GM18870 (cell line): Measurements from ENCODE around the gene AHI1.
A peak's percentile ranks its signal among the peaks of the same experiment; 100 is the strongest.

Experiments used
- ATAC-seq: cut with Tn5 transposase; IDR thresholded peaks from one replicate; pipeline ENCODE4 v1.9.1; 2021; ENCODE audit warnings: moderate library complexity; ENCODE audit not compliant: unreplicated experiment

AHI1 gene

DNA sequence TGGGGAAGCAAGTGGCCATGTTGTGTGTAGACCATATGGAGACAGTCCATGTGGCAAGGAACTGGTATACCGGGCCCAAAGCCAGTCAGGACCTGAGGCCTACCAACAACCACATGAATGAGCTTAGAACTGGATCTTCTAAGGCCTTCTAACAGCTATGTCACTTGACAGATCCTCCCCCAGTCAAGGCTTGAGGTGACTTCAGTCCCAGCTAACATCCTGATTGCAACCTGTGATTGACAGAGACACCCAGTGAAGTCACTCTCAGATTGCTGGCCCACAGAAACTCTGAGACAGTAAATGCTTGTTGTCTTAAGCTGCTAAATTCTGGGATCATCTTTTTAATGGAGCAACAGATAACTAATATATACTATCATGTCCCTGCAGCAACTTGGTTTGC is 32.9 kb downstream of the AHI1 start:
- ATAC-seq = peak; percentile 71

DNA sequence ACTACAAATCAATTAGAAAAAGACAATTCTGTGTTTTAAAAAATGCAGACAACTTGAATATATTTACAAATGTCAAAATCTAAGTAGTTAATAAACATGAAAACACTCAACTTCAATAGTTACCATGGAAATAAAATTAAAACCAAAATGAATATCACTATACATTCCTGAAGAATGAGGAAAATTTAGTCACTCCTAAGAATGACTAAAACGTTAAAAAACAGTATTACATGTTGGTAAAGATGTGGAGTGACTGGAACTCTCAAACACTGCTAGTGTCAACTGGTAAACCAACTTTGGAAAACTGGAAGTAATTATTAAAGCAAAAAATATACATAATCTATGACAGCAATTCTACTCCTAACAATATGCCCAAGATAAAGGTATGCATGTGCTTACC is 36.3 kb downstream of the AHI1 start:
- ATAC-seq = no peak

GRCh38 chr6:135458051-135458450 is 39.5 kb downstream of the AHI1 start:
- ATAC-seq = no peak

DNA sequence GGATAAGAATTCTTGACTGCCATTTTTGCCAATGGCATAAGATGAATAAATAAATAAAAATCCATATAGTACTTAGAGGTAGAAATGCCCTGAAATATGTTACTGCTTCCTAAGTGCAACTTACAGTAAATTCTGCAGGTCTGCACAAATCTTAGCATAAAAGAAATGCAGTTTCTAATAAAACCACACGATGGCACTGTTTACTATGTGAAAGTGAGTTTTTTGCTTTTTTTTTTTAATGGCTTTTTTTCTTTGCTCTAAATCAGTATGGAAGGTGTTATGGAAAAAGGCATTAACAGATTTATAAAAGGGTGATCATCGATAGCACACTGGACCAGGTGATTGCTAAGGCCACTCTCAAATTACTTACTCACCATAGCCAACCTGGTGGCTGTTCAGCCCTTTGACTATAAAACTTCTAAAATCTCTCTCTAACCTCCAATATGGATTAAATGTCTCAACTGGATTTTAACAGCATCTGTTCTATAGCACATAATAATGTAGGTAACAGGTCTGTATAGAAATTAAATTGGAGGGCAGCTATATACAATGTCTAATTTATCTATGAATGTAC is 45.8 kb downstream of the AHI1 start:
- ATAC-seq = no peak

DNA sequence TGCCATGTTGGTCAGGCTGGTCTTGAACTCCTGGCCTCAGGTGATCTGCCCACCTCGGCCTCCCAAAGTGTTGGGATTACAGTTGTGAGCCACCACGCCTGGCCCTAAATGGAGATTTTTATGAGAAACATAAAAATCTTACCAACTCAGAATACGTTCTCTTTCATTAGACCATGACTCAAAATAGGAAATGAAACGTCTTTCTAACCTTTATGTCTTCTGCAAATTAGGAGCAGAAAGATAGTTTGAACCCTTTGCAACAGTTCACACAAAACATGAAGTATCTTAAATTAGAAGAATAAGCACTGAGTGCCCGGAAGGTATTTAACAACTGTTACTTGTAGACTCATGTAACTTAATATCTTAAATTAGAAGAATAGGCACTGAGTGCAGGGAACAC is 48.3 kb downstream of the AHI1 start:
- no peak for ATAC-seq

DNA sequence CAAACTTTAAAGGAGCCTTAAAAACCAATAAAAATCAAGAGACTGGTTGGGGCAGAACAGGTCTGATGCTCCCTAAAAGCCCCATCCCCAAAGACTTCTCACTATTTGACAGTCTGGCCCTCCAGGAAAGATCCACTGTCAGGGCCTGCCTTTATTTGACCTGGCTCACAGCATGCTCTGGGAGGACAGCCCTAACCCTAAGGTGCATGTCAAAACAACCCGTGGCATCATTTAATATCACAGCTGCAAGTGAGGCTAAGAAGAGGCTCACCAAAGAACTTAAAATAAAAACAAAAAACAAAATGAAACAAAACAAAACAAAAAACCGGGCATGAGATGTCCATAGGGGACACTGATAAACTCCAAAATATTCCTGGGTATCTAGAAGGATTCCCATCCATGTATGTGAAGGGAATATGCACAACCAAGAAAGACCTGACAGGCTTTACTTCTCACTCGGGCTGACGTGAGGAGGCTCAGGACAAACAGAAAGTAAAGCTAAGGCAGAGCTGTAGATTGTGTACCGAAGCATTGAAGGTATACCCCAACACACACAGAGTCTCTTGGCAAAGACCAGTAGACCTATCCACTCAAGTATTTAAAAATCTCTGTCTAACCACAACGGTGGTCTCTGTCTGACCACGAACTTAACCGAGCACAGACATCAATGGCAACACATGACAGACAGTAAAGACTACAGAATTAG is 57.3 kb downstream of the AHI1 start:
- peak; percentile 59 for ATAC-seq

GRCh38 chr6:135439549-135439948 is 58.0 kb downstream of the AHI1 start:
- ATAC-seq = no peak

DNA sequence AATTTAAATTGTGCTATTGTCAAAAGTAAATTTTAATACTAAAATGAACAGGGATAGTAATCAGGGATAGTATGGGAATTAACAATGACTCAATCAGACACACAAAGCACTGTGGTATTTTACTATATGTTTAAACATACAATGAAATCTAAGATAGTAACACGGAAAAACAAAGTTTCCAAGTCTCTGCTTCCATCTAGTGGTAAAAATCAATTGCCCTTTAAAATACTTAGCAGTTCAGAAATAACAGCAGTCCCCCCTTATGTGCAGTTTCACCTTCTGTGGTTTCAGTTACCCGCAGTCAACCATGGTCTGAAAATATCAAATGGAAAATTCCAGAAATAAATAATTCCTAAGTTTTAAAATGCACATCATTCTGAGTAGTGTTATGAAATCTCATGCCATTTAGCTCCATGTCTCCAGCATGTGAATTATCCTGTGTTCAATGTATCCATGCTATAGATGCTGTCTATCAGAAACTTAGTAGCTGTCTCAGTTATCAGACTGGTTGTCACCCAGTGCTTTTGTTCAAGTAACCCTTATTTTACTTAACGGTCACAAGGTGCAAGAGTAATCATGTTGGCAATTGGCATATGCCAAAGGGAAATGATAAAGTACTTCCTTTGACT is 58.5 kb downstream of the AHI1 start:
- ATAC-seq = peak; percentile 50

DNA sequence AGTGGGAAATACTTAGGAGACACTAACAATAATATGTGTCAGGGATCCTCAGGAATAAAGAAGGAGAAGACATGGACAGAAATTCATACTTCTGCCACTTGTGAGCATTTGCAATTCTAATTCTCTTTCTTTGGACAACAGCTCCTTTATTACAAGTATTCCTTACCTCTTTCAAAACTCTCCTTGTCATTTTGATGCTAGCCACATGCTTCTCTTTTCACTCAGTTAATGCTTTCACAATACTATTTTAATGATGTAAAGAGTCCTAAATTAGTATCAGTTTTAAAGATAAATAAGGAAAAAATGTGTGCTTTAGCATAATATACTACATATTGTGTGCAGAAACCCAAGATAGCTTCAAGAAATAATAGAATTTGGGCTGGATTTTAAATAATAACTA is 62.5 kb downstream of the AHI1 start:
- no peak for ATAC-seq

- ATAC-seq = peak; percentile 48
These were observed 63.4 kb downstream of the AHI1 start for GRCh38 chr6:135434095-135434494.

DNA sequence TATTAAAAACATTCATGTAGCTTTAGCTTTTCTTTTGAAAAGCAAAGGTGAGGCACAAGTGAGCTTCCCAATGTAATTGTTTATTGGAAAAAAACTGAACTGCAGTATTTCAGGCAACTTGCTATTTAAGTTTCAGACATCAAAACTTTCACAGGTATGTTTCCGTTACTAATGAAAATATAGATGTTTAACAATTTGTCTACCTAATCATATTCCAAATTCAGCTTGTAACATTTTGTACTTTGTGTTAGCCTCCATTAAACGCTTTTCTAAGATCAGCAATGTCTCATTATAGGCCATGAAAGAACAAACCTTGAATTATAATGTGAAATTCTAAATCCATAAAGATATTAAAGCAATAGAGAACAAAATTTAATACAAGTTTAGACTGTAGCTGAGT is 69.5 kb downstream of the AHI1 start:
- ATAC-seq = no peak

GRCh38 chr6:135426833-135427232 is 70.7 kb downstream of the AHI1 start:
- ATAC-seq = no peak

DNA sequence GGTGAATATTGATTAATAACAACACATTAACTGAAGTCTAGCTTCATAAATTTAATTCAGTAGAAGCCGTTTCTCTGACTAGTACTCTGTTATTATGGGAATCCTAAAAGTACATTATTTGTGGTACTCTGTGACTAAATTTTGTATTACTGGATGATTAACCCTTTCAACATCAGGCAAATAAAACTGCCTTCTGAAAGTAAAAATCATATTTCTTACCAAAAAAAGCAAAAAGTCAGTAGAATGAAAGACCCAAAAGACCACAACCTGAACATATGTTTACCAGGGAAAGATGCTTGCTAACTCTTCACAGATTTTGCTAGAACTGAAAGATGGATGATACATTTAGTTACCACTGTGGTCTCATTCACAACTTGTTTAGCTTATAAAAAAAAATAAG is 73.2 kb downstream of the AHI1 start:
- no peak for ATAC-seq

DNA sequence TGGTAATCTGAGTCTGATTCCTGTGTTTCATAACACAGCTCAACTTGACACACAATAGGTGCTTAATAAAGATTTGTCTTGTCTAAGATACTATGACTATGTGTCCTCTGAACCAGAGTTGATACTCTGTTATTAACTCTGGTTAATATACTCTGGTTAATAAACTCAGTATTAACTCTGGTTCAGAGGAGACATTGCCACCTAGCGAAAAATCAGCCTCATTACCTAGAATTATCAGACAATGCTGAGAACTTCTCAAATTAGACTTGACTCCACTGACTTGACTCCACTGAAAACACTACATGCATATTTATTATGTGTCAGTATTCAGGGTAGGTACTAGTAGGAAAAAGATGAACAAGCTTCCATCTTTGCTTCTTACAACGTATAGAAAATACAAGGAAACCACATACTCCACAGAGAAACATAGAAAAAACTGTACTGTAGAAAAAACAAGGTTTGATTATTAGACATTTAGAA is 73.9 kb downstream of the AHI1 start:
- ATAC-seq = peak; percentile 86

DNA sequence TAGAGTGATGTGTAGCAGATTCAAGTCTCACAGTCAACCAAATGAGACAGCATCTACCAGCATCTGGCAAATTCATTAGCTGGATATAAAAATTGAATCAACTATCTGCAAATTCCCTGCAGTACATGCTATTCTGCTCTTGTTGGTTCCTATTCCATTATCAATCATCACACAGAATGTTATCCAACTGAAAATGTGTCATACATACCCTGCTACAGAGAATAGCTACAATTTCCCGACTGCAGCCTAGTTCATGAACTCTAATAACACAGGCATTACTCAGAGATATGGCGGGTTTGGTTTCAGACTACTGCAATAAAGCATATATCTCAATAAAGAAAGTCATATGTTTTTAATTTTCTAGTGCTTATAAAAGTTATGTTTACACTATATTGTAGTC is 78.4 kb downstream of the AHI1 start:
- ATAC-seq = no peak

GRCh38 chr6:135418040-135418760 is 79.3 kb downstream of the AHI1 start:
- no peak for ATAC-seq

- no peak for ATAC-seq
These were observed 84.8 kb downstream of the AHI1 start for GRCh38 chr6:135412761-135413160.

DNA sequence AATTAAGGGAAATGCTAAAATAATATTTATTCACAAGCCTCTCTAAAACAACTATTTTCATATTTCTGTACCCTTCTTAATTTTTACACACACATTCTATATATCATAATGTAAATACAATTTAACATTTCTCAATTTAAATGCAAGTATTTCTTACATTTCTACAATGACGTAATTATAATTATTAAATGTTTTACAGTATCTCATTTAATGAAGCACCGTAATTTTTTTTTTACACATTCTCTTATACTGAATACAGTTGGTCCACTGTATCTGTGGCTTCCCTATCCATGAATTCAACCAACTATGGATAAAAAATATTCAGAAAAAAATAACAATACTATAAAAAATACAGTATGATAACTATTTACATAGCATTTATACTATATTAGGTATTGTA is 85.7 kb downstream of the AHI1 start:
- no peak for ATAC-seq

DNA sequence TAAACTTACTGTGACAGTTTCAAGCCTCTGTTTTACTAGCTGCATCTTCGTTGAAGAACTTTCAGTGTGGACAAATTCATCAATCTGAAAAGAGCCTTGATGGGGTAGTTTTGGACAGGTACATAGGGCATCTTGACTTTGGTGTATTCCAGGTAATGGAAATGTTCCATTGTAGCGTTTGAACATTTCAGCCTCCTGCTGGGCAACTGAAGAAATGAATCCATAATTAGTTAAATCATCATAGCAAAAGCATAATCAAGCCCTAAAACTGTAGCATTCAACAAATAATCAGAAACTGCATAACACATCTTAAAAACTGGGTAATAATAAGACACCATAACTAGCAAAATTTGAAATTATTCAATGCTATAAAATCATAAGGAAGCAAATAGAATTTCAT is 86.2 kb downstream of the AHI1 start:
- ATAC-seq = no peak

- ATAC-seq = no peak
These were observed 86.7 kb downstream of the AHI1 start for GRCh38 chr6:135410856-135411255.

DNA sequence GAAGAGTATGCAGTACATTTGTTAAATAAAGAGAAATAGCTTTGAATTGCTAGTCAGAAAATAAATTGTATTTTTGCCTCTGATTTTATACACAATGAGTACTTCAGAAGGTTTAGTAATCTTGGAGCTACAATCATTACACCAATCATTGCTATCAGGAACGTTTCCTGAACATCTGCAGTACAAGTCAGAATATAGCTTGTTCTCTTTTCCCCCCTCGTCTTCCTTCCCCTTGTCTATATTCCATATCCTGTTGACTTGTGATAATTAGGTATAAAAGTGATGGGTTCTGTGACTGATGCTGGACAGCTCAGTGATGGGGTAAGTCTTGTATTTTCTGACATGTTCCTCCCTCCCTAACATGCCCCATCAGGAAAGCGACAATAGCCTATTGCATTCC is 94.0 kb downstream of the AHI1 start:
- no peak for ATAC-seq

- no peak for ATAC-seq
These were observed 95.2 kb downstream of the AHI1 start for GRCh38 chr6:135402311-135402710.
